Activated CD4-positive, alpha-beta T cell treated with anti-CD3 and anti-CD28 coated beads for 48 hours (primary cell): ENCODE results near the gene TOR3A.
A peak's percentile ranks its signal among the peaks of the same experiment; 100 is the strongest.

Experiments used
- DNase-seq: peaks from one replicate; pipeline ENCODE4 v3.0.0-alpha.2; 2020

TOR3A gene

DNA sequence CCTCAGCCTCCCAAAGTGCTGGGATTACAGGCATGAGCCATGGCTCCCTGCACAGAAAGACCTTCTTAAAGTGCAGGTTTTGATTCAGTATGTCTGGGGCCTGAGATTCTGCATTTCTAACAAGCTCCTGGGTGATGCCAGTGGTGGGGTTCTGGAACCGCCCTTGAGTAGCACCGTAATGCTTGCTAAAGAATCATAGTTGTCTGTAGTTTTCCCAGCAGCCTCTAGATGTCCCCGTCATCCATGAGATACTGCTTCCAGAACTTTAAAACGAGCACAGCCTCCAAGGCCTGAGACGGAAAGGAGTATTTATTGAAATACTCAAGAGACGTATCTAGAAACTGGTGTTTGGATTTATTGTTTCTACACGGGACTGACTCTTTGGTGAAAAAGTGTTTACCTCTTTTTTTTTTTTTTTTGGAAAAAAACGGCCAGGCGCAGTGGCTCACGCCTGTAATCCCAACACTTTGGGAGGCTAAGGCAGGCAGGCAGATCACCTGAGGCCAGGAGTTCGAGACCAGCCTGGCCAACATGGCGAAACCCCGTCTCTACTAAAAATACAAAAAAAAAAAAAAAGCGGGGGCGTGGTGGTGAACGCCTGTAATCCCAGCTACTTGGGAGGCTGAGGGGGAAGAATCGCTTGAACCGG is 2.6 kb upstream of the TOR3A start:
- DNase-seq, result peak; percentile 58

- DNase-seq, result peak; percentile 28
Measured at GRCh38 chr1:179080866-179081686, 794 bp upstream of the TOR3A start.

- peak; percentile 42 for DNase-seq
Measured at GRCh38 chr1:179082333-179082998, 596 bp downstream of the TOR3A start.

DNA sequence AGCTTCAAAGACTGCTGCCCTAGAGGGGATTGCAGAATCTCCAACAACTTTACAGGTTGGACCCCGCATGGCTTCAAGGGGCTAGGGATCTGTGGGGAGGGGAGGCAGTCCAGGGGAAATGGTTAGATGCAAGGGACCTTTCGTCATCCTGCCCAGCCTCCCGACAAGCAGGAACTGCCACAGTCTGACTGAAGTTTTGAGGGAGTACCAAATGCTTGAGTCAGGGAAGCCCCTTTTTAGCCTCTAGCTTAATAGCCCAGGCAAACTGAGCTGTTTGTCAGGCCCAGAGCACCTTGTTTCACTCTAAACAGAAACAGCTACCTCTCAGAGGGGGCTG is 1.1 kb downstream of the TOR3A start:
- peak; percentile 34 for DNase-seq

GRCh38 chr1:179083533-179083932 is 1.7 kb downstream of the TOR3A start:
- peak; percentile 15 for DNase-seq

DNA sequence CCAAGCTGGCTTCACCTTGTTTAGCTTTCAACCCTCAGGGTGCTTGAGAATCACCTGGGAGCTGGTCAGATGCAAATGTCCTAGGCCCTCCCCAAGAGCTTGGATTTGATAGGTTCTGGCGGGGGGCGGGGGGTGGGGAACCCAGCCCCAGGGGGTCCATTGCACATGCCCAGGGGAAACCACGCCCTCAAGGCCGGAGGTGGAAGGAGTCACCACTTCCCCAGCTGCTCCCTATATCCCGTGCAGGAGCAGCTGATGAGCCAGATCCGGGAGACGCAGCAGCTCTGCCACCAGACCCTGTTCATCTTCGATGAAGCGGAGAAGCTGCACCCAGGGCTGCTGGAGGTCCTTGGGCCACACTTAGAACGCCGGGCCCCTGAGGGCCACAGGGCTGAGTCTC is 5.8 kb downstream of the TOR3A start:
- no peak for DNase-seq

DNA sequence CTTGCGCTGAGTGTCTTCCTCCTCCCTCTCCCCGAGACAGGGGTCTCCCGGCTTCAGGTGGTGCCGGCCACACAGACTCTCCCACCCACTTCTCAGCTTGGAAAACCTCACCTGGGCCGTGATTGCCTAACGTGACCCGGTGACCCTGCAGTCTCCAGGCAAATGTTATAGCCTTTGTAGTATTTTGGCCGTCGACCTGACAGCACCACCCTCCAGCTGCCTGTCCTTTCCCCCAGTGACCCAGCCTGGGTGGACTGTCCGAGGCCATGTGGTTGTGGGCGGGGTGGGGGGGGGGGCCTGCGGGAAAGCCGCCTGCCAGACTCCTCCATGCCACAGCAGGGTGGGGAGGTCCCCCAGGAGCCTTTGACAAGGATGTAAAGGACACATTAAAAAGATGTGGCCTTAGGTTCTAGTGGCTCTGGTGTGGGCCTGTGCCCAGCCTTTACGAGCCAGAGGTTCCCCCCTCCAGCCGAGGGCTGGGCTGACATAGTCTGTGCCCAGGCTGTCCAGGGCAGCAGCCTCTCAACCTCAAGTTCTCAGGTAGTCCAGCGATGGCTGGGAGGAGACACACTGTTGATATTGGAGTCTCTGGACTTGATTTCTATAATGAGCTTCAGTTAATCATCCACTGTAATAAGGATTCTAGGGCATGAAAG is 8.1 kb downstream of the TOR3A start:
- DNase-seq, result no peak

- no peak for DNase-seq
Measured at GRCh38 chr1:179090522-179090921, 8.7 kb downstream of the TOR3A start.

GRCh38 chr1:179090923-179091322 is 9.1 kb downstream of the TOR3A start:
- DNase-seq, result no peak

- DNase-seq, result no peak
Measured at GRCh38 chr1:179091691-179092165, 9.9 kb downstream of the TOR3A start.

GRCh38 chr1:179092896-179093461 is 11.1 kb downstream of the TOR3A start:
- DNase-seq, result no peak

- no peak for DNase-seq
Measured at GRCh38 chr1:179094818-179095217, 12.9 kb downstream of the TOR3A start.

DNA sequence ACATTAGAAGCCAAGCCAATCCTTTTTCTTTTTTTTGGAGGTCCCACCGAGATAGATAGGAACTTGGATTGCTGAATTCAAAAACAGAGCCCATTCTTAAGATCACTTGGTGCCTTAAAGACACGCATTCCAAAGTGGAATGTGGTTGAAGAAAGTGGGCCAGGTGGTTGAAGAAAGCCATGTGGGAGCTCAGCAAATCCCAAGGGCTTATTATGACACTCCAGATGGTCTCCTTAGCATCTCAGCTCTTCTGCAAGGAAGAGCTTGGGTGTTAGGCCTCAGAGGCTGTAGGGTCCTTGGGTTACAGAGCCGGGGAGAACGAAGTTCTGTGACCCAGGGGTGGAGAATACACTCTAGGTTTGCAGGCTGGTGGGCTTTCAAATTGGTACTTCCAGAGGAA is 13.5 kb downstream of the TOR3A start:
- no peak for DNase-seq

DNA sequence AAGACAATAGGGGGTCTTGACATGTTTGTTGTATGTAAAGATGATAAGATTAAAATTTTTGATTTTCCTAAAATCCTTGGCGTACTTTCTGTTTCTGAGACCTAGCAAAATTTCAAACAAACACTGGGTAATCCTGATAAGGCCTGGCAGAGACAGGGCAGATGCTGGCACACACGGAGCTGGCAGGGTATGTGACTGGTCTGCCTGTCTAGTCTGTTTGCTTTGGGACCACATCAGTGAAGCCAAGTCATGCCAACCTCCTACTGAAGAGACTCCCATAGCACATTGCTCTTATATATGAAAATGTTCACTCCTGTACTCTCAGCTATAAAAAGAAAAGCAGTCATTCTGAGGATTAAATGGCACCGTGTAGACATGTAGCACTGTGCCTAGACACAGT is 14.1 kb downstream of the TOR3A start:
- DNase-seq, result no peak

DNA sequence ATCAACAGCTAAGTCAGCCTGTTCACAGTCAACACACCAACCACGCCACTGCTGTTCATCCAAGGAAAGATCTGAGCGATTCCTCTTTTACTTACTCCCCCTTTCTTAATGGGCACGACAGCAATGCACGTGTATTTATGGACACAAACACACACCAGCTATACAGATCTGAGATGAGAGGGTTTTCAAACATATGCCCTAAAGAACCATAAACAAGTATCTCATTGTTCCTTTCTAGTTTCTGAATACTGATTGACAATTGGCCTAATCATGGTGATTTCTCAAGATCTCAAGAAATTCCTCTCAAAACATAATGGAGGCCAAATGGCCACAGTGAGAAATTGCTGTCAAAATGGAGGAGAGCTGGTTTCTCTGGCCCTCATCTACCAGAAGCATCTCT is 18.0 kb downstream of the TOR3A start:
- DNase-seq, result no peak

DNA sequence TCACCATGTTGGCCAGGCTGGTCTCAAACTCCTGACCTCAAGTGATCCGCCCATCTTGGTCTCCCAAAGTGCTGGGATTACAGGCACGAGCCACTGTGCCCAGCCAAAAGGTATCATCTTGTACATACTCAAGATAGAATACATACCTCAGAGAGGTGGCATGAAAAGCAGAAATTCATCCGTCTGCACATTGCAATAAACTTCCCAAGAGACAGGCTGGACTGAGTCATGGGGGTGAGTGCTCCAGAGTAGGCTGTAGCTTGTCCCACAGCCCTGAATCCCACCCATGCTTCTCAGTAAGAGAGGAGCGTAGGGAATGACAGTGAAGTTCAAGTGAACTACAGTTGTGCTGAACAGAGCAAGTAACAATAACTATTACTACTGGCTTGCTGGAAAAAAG is 19.7 kb downstream of the TOR3A start:
- DNase-seq, result no peak

DNA sequence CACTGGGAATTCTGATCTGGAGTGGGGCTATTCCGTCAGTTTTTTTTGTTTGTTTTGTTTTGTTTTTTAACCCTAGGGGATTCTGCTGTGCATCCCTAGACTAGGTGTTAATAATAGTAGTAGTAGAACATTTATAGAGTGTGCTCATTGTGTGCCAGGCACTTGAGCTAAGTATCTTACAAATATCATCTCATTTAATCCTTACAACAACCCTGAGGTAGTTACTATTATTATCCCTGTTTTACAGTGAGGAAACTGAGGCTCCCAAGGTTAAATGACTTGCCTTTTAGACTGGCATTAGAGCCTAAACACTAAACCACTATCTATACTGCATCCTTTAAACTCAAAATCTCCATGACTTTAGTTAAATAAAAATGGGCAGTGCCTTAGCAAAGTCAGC is 22.1 kb downstream of the TOR3A start:
- no peak for DNase-seq

DNA sequence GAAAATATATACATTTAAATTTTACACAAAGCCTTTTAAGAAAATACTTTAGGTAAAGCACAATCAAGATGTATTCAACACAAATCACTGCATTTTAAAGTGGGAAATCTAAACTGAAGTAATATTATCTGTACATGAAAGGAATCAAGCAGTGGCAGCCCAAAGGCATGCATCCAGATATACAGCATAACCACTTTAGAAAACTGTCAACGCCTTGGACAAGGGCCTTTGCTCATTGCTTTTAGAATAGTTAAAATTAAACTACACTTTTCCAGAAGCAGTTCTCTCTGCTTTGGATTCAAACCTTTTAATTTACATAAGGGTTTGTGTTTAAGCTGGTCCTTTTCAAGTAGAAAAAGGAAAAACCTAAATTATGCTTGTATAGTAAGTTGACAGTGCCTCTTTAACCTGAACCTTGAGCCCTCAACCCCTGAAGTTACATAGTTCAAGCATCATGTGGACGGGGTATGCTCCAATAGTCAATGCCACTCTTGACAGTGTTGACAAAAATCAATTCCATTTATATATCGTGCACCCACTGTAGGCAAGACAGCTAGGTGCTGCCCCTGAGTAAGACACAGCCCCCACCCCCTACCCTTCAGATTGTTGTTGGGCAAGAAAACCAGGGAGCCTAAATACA is 22.9 kb downstream of the TOR3A start:
- DNase-seq, result no peak

DNA sequence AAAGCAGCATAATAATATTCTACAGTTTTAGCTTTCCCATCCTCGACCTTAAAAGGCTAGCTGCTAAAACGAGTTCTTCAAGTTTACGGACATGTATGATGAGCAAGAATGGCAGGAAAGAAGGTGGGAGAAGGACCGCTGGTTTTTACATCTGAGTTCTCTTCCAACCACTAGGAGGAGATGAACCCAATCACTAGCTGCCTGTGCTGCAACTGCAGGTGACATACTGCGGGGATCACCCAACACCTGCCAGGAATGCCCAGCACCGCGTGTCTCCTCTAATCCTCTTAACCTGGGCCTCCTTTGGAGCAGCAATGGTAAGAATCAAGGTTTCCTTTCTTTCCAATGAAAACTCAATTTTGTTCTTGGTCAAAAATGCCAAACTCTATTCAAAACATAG is 23.5 kb downstream of the TOR3A start:
- no peak for DNase-seq

- no peak for DNase-seq
Measured at GRCh38 chr1:179107706-179108629, 26.1 kb downstream of the TOR3A start.

DNA sequence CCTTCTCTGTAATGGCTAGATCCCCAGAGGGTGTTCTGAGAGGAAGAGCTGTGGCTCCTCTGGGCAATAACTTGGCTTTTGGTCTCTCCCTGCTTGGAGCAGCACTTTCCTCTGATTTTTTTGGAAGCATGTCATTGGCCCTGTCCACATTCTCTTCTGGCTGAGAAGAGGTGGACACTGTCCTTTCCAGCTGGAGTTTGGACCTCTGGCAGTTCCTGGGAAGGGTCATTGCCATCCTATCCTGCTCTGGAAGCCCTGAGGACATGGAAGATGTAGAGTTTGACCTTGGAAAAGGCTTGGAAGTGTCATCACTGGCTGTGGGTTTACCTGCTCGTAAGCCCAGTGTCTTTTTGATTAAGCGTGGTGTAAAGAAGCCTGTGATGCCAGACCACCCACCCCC is 26.8 kb downstream of the TOR3A start:
- DNase-seq, result no peak

GRCh38 chr1:179115181-179115580 is 33.3 kb downstream of the TOR3A start:
- DNase-seq, result no peak
